Measurements from ENCODE around the gene TRMT10A. TPM values are rescaled to one million over a fixed set of nuclear protein-coding genes. Genes with fewer than 3 reads are reported as not detected.

Gene TRMT10A
- total and polyA plus RNA-seq, 2 of the 13 experiments (the other 11 are each of a cell fraction or from before 2014, with no cell fraction given): 3.9 to 12.6 TPM

DNA sequence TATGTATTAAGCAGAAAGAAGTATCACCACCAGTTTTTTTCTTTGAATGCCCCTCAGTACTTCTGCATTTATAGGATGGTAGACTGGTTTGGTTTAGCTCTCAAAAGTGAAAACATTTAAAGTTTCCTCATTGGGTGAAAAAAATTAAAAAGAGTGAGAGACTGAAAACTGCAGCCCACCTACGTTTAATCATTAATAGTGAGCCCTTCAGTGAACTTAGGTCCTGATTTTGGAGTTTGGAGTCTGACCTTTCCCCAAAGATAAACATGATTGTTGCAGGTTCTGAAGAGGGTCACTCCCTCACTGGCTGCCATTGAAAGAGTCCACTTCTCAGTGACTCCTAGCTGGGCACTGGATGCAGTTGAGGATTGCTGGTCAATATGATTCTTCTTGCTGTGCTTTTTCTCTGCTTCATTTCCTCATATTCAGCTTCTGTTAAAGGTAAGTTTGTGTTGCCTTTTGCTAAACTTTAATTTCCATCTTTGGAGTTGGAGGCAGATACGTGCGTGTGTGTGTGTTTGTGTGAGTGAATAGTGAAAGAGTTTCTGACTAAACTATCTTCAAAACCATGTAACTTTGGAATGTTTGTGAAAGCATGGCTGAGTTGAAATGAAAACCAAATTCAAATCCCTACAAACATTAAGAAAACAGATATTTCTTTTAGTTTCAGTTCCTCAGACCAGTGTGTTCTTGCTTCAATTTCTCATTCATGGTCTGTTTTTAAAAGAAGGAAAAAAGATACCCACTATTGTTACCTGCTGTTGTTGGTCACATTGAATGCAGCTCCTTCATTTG is 10.9 kb upstream of the TRMT10A start, which contains the start of gene MTTP (continued):
- TF ChIP-seq, protein P1, sequence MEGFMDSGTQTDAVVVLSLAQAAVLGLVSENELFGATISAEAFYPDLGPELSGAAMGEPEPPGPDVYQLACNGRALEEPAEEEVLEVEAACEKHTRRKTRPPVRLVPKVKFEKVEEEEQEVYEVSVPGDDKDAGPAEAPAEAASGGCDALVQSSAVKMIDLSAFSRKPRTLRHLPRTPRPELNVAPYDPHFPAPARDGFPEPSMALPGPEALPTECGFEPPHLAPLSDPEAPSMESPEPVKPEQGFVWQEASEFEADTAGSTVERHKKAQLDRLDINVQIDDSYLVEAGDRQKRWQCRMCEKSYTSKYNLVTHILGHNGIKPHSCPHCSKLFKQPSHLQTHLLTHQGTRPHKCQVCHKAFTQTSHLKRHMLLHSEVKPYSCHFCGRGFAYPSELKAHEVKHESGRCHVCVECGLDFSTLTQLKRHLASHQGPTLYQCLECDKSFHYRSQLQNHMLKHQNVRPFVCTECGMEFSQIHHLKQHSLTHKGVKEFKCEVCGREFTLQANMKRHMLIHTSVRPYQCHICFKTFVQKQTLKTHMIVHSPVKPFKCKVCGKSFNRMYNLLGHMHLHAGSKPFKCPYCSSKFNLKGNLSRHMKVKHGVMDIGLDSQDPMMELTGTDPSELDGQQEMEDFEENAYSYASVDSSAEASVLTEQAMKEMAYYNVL (CRISPR knock-in tag; IDR thresholded peaks at IDR 0.05; ENCODE audit: borderline replicate concordance): no peak; the same call in 1 of the 2 replicates
- TF ChIP-seq, protein P2, sequence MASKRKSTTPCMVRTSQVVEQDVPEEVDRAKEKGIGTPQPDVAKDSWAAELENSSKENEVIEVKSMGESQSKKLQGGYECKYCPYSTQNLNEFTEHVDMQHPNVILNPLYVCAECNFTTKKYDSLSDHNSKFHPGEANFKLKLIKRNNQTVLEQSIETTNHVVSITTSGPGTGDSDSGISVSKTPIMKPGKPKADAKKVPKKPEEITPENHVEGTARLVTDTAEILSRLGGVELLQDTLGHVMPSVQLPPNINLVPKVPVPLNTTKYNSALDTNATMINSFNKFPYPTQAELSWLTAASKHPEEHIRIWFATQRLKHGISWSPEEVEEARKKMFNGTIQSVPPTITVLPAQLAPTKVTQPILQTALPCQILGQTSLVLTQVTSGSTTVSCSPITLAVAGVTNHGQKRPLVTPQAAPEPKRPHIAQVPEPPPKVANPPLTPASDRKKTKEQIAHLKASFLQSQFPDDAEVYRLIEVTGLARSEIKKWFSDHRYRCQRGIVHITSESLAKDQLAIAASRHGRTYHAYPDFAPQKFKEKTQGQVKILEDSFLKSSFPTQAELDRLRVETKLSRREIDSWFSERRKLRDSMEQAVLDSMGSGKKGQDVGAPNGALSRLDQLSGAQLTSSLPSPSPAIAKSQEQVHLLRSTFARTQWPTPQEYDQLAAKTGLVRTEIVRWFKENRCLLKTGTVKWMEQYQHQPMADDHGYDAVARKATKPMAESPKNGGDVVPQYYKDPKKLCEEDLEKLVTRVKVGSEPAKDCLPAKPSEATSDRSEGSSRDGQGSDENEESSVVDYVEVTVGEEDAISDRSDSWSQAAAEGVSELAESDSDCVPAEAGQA (IDR thresholded peaks at IDR 0.05; ENCODE audit: low read depth): no peak
- TF ChIP-seq, protein P2 (CRISPR knock-in tag; IDR thresholded peaks at IDR 0.05; ENCODE audit: borderline replicate concordance): no peak
- TF ChIP-seq ETV5 (CRISPR knock-in tag; IDR thresholded peaks at IDR 0.05; ENCODE audit: borderline replicate concordance): no peak
- TF ChIP-seq, protein P3, sequence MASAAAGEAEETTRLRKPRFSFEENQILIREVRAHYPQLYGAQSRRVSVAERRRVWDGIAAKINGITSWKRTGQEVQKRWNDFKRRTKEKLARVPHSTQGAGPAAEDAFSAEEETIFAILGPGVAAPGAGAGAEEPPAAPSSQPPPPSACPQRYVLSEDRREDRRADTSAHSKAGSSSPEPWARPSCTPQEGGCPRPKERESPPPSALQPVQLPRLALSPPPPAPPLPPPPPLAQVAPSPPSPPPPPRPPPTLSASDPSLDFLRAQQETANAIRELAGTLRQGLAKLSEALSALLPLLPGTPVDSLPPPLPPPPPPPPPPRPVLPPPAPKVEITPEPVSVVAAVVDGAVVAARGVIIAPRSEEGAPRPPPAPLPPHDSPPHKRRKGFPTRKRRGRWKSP (CRISPR knock-in tag; IDR thresholded peaks at IDR 0.05): no peak
- TF ChIP-seq, protein P4, sequence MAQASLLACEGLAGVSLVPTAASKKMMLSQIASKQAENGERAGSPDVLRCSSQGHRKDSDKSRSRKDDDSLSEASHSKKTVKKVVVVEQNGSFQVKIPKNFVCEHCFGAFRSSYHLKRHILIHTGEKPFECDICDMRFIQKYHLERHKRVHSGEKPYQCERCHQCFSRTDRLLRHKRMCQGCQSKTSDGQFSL (CRISPR knock-in tag; IDR thresholded peaks at IDR 0.05): no peak
- TF ChIP-seq MXD4 (CRISPR knock-in tag; IDR thresholded peaks at IDR 0.05): 0 out of 2 replicates have a peak, but pooled peaks have one; percentile 32
- TF ChIP-seq AHR (CRISPR knock-in tag; IDR thresholded peaks at IDR 0.05): no peak
- no peak for TF ChIP-seq ZNF629 (CRISPR knock-in tag; conservative IDR thresholded peaks at IDR 0.05)
- no peak for TF ChIP-seq NRL (CRISPR knock-in tag; IDR thresholded peaks at IDR 0.05; ENCODE audit: borderline replicate concordance)
- no peak for TF ChIP-seq JARID2 (CRISPR knock-in tag; IDR thresholded peaks at IDR 0.05; ENCODE audit: insufficient replicate concordance)
- TF ChIP-seq ZNF816 (CRISPR knock-in tag; IDR thresholded peaks at IDR 0.05; ENCODE audit: borderline replicate concordance): no peak
- TF ChIP-seq HOXA7 (CRISPR knock-in tag; IDR thresholded peaks at IDR 0.05): no peak
- no peak for TF ChIP-seq ZNF713 (CRISPR knock-in tag; IDR thresholded peaks at IDR 0.05)
- no peak for TF ChIP-seq RELA (CRISPR knock-in tag; IDR thresholded peaks at IDR 0.05)
- no peak for TF ChIP-seq MTA3 (CRISPR knock-in tag; IDR thresholded peaks at IDR 0.05)
- no peak for TF ChIP-seq ZBTB3 (CRISPR knock-in tag; IDR thresholded peaks at IDR 0.05; ENCODE audit: borderline replicate concordance, low read depth)
- no peak for TF ChIP-seq MEIS2 (CRISPR knock-in tag; IDR thresholded peaks at IDR 0.05)
- no peak for TF ChIP-seq CHD2 (IDR thresholded peaks at IDR 0.05; ENCODE audit: low read depth, low read length)
- TF ChIP-seq ZNF260 (CRISPR knock-in tag; IDR thresholded peaks at IDR 0.05; ENCODE audit: borderline replicate concordance, low read depth): no peak
- no peak for TF ChIP-seq KAT2B (IDR thresholded peaks at IDR 0.05; ENCODE audit: borderline replicate concordance, low read depth, low read length)

Measured in HepG2 (cell line).